ENCODE data around the gene NINJ1.

NINJ1 gene

GRCh38 chr9:93156475-93157008 lies 22.5 kb upstream of the NINJ1 start:
- peak overlapping the region; percentile 1 for H3K4me3 ChIP-seq (ENCODE audit: low read depth, low read length)
- no peak overlapping the region for H3K9ac ChIP-seq (ENCODE audit: low read length)
- DNase-seq = no peak
- no peaks in the 10 kb centered on the region for H3K79me2 ChIP-seq (ENCODE audit: control insufficient read depth, insufficient read depth, low read length, poor library complexity)
- H4K8ac ChIP-seq (ENCODE audit: low read depth, low read length) = no peak overlapping the region
- H3K18ac ChIP-seq (ENCODE audit: low read length) = no peak overlapping the region
- H3K36me3 ChIP-seq (ENCODE audit: control insufficient read depth in 1 of 2, insufficient read depth in 2 of 2, low read length in 2 of 2) = no peaks in the 10 kb centered on the region
- no peaks in the 10 kb centered on the region for H3K4me1 ChIP-seq (ENCODE audit: control insufficient read depth in 1 of 2, insufficient read depth in 2 of 2, low read length in 2 of 2)
- H3K27me3 ChIP-seq (ENCODE audit: insufficient read depth, low read length) = no peaks in the 10 kb centered on the region
- H2BK5ac ChIP-seq (ENCODE audit: low read depth, low read length, poor library complexity) = no peak overlapping the region
- H3K4me2 ChIP-seq (ENCODE audit: low read length) = no peak overlapping the region
- H3K27ac ChIP-seq (ENCODE audit: low read depth, low read length) = no peak overlapping the region
- no CpG with 5 or more reads among the region's 11 CpGs for WGBS (ENCODE audit: extremely low coverage, insufficient coverage, insufficient read length)
- H3K9me3 ChIP-seq (ENCODE audit: insufficient read depth, low read depth, low read length) = peaks cover 7% of the 10 kb centered on the region
- H2AFZ ChIP-seq (ENCODE audit: insufficient read depth, low read length, poor library complexity) = no peak overlapping the region
- H3K14ac ChIP-seq (ENCODE audit: low read length) = no peak overlapping the region
- no peak overlapping the region for H4K91ac ChIP-seq (ENCODE audit: low read depth, low read length)
- H2AK5ac ChIP-seq (ENCODE audit: low read length) = no peak overlapping the region
- H4K12ac ChIP-seq (ENCODE audit: low read depth, low read length) = no peak overlapping the region
- no peak overlapping the region for H3K23ac ChIP-seq (ENCODE audit: low read length)
- H2BK120ac ChIP-seq (ENCODE audit: insufficient read depth, low read length, poor library complexity) = no peak overlapping the region
- H2BK12ac ChIP-seq (ENCODE audit: low read length) = no peak overlapping the region
- no peak overlapping the region for H3K4ac ChIP-seq (ENCODE audit: low read depth, low read length)
- H3K79me1 ChIP-seq (ENCODE audit: low read length) = no peaks in the 10 kb centered on the region

- Histone ChIP-seq H3K79me1 (ENCODE audit: low read length) (no peaks in the 10 kb centered on the region), H3K9ac (ENCODE audit: low read length) (no peak overlapping the region), H3K4me1 (ENCODE audit: control insufficient read depth in 1 of 2, insufficient read depth in 2 of 2, low read length in 2 of 2) (no peaks in the 10 kb centered on the region), H3K4me3 (ENCODE audit: low read depth, low read length) (no peak overlapping the region), H2BK5ac (ENCODE audit: low read depth, low read length, poor library complexity) (no peak overlapping the region), H4K91ac (ENCODE audit: low read depth, low read length) (no peak overlapping the region), H3K4ac (ENCODE audit: low read depth, low read length) (no peak overlapping the region), H2AK5ac (ENCODE audit: low read length) (no peak overlapping the region), H2BK12ac (ENCODE audit: low read length) (no peak overlapping the region), H3K9me3 (ENCODE audit: insufficient read depth, low read depth, low read length) (peaks cover 7% of the 10 kb centered on the region), H4K12ac (ENCODE audit: low read depth, low read length) (no peak overlapping the region), H2BK120ac (ENCODE audit: insufficient read depth, low read length, poor library complexity) (no peak overlapping the region), H3K27me3 (ENCODE audit: insufficient read depth, low read length) (no peaks in the 10 kb centered on the region), H3K23ac (ENCODE audit: low read length) (no peak overlapping the region), H3K79me2 (ENCODE audit: control insufficient read depth, insufficient read depth, low read length, poor library complexity) (no peaks in the 10 kb centered on the region), H4K8ac (ENCODE audit: low read depth, low read length) (no peak overlapping the region), H3K36me3 (ENCODE audit: control insufficient read depth in 1 of 2, insufficient read depth in 2 of 2, low read length in 2 of 2) (no peaks in the 10 kb centered on the region), H3K14ac (ENCODE audit: low read length) (no peak overlapping the region), H3K4me2 (ENCODE audit: low read length) (no peak overlapping the region), H3K27ac (ENCODE audit: low read depth, low read length) (no peak overlapping the region), H2AFZ (ENCODE audit: insufficient read depth, low read length, poor library complexity) (peak overlapping the region; percentile 14), H3K18ac (ENCODE audit: low read length) (no peak overlapping the region)
- no CpG with 5 or more reads among the region's 16 CpGs for WGBS (ENCODE audit: extremely low coverage, insufficient coverage, insufficient read length)
- DNase-seq = no peak
Observed at GRCh38 chr9:93155716-93156474, 21.8 kb upstream of the NINJ1 start.

- WGBS (ENCODE audit: extremely low coverage, insufficient coverage, insufficient read length) = no CpG with 5 or more reads among the region's 14 CpGs
- no peak overlapping the region for H4K12ac ChIP-seq (ENCODE audit: low read depth, low read length)
Observed at GRCh38 chr9:93154293-93154903, 20.3 kb upstream of the NINJ1 start.

GRCh38 chr9:93151097-93151784 lies 17.2 kb upstream of the NINJ1 start:
- no CpG with 5 or more reads among the region's 10 CpGs for WGBS (ENCODE audit: extremely low coverage, insufficient coverage, insufficient read length)
- Histone ChIP-seq H4K12ac (ENCODE audit: low read depth, low read length) (no peak overlapping the region), H3K36me3 (ENCODE audit: control insufficient read depth in 1 of 2, insufficient read depth in 2 of 2, low read length in 2 of 2) (no peaks in the 10 kb centered on the region), H2BK5ac (ENCODE audit: low read depth, low read length, poor library complexity) (no peak overlapping the region), H3K14ac (ENCODE audit: low read length) (no peak overlapping the region), H4K8ac (ENCODE audit: low read depth, low read length) (no peak overlapping the region), H2AK5ac (ENCODE audit: low read length) (no peak overlapping the region), H3K79me1 (ENCODE audit: low read length) (no peaks in the 10 kb centered on the region), H3K4me3 (ENCODE audit: low read depth, low read length) (no peak overlapping the region), H3K18ac (ENCODE audit: low read length) (no peak overlapping the region), H3K4me2 (ENCODE audit: low read length) (no peak overlapping the region), H3K27me3 (ENCODE audit: insufficient read depth, low read length) (no peaks in the 10 kb centered on the region), H3K4ac (ENCODE audit: low read depth, low read length) (no peak overlapping the region), H3K9ac (ENCODE audit: low read length) (no peak overlapping the region), H2BK12ac (ENCODE audit: low read length) (no peak overlapping the region), H3K9me3 (ENCODE audit: insufficient read depth, low read depth, low read length) (peaks cover 7% of the 10 kb centered on the region), H3K23ac (ENCODE audit: low read length) (no peak overlapping the region), H3K79me2 (ENCODE audit: control insufficient read depth, insufficient read depth, low read length, poor library complexity) (no peaks in the 10 kb centered on the region), H4K91ac (ENCODE audit: low read depth, low read length) (no peak overlapping the region), H2BK120ac (ENCODE audit: insufficient read depth, low read length, poor library complexity) (no peak overlapping the region), H2AFZ (ENCODE audit: insufficient read depth, low read length, poor library complexity) (no peak overlapping the region), H3K27ac (ENCODE audit: low read depth, low read length) (no peak overlapping the region), H3K4me1 (ENCODE audit: control insufficient read depth in 1 of 2, insufficient read depth in 2 of 2, low read length in 2 of 2) (no peaks in the 10 kb centered on the region)
- no peak for DNase-seq

More at GRCh38 chr9:93154293-93154903, 20.3 kb upstream of the NINJ1 start:
- peak in 1 of 2 donors; percentile 48 for DNase-seq
- Histone ChIP-seq H3K4me1 (ENCODE audit: control insufficient read depth in 1 of 2, insufficient read depth in 2 of 2, low read length in 2 of 2) (no peaks in the 10 kb centered on the region), H3K36me3 (ENCODE audit: control insufficient read depth in 1 of 2, insufficient read depth in 2 of 2, low read length in 2 of 2) (no peaks in the 10 kb centered on the region), H3K79me2 (ENCODE audit: control insufficient read depth, insufficient read depth, low read length, poor library complexity) (no peaks in the 10 kb centered on the region), H4K91ac (ENCODE audit: low read depth, low read length) (no peak overlapping the region), H3K23ac (ENCODE audit: low read length) (no peak overlapping the region), H3K4ac (ENCODE audit: low read depth, low read length) (no peak overlapping the region), H2AFZ (ENCODE audit: insufficient read depth, low read length, poor library complexity) (no peak overlapping the region), H4K8ac (ENCODE audit: low read depth, low read length) (no peak overlapping the region), H2BK12ac (ENCODE audit: low read length) (no peak overlapping the region), H3K14ac (ENCODE audit: low read length) (no peak overlapping the region), H3K9me3 (ENCODE audit: insufficient read depth, low read depth, low read length) (peaks cover 7% of the 10 kb centered on the region), H2BK5ac (ENCODE audit: low read depth, low read length, poor library complexity) (no peak overlapping the region), H2AK5ac (ENCODE audit: low read length) (no peak overlapping the region), H3K4me2 (ENCODE audit: low read length) (no peak overlapping the region), H3K4me3 (ENCODE audit: low read depth, low read length) (no peak overlapping the region), H3K18ac (ENCODE audit: low read length) (no peak overlapping the region), H3K27me3 (ENCODE audit: insufficient read depth, low read length) (no peaks in the 10 kb centered on the region), H3K79me1 (ENCODE audit: low read length) (no peaks in the 10 kb centered on the region), H3K27ac (ENCODE audit: low read depth, low read length) (no peak overlapping the region), H2BK120ac (ENCODE audit: insufficient read depth, low read length, poor library complexity) (no peak overlapping the region), H3K9ac (ENCODE audit: low read length) (no peak overlapping the region)
